ENCODE data around the gene TTLL11.

GRCh38 chr9:122076117-122076516, 17.0 kb downstream of the TTLL11 start:
- no peak for TF ChIP-seq POLR2A (IDR thresholded peaks at IDR 0.05)
- TF ChIP-seq EP300 (IDR thresholded peaks at IDR 0.05; ENCODE audit: low read depth) = no peak
- TF ChIP-seq CTCF (IDR thresholded peaks at IDR 0.05) = no peak

Data from transverse colon (tissue), 3 donors.